HFFc6 (cell line): ENCODE data around the gene CDA. TPM values are rescaled to one million over a fixed set of nuclear protein-coding genes. Genes with fewer than 3 reads are reported as not detected.
"Not testable (repeated sequence)": the region's sequence is repeated elsewhere in the genome, so short reads cannot be mapped to it uniquely, and the experiment has no call there.

Experiments used
- DNase-seq: peaks from one replicate; pipeline ENCODE4 v3.0.0-alpha.2; 2018
- H3K27ac Mint-ChIP-seq: 2 replicates; pipeline ENCODE4 v1.8.0; 2020; ENCODE audit warnings: mild to moderate bottlenecking, mixed read lengths
- H3K27me3 Mint-ChIP-seq: 2 replicates; pipeline ENCODE4 v1.8.0; 2021; ENCODE audit warnings: mild to moderate bottlenecking, moderate library complexity, mixed read lengths; ENCODE audit not compliant: insufficient read depth
- H3K36me3 Mint-ChIP-seq: 2 replicates; pipeline ENCODE4 v1.8.0; 2021; ENCODE audit warnings: low read depth, mixed read lengths
- H3K4me1 Mint-ChIP-seq: 2 replicates; pipeline ENCODE4 v1.8.0; 2020; ENCODE audit warnings: low read depth, mixed read lengths
- H3K4me3 Mint-ChIP-seq: 2 replicates; pipeline ENCODE4 v1.8.0; 2020; ENCODE audit warnings: mild to moderate bottlenecking, moderate library complexity, mixed read lengths
- H3K9me3 Mint-ChIP-seq: 2 replicates; pipeline ENCODE4 v1.8.0; 2020; ENCODE audit warnings: mild to moderate bottlenecking, mixed read lengths
- CTCF ChIP-seq: fragments of 200-600 bp; sonication (generic); IDR thresholded peaks from 2 replicates; pipeline ENCODE4 v1.5.0; 2021; ENCODE audit warnings: antibody characterized with exemption, mild to moderate bottlenecking
- total RNA-seq, 6 experiments: library from RNA; stranded (reverse); fragmentation: NEBNext Ultra II Directional; extraction: Animal tissue kit (Norgen Biotek cat#: 25700); gene quantifications; 2 replicates in 1 of 6; 3 replicates in 5 of 6; pipeline ENCODE4 v1.2.3, GENCODE V29; 2021

Gene CDA
- total RNA-seq, 6 experiments from 2014 or later = 6.7 to 15.4 (median 13.3) TPM

- H3K4me3 Mint-ChIP-seq = peak overlapping the region; percentile 64
These were observed 14.9 kb downstream of the CDA start for GRCh38 chr1:20603504-20604464.

GRCh38 chr1:20604678-20605077 lies 15.8 kb downstream of the CDA start:
- Mint-ChIP-seq H3K4me1 (peaks cover 76% of the 10 kb centered on the region), H3K4me3 (peak overlapping the region; percentile 10; the same call in 1 of the 2 replicates), H3K27ac (peak overlapping the region; percentile 98), H3K36me3 (peaks cover 27% of the 10 kb centered on the region), H3K27me3 (no peaks in the 10 kb centered on the region; the same call in 1 of the 2 replicates), H3K9me3 (no peaks in the 10 kb centered on the region)
- TF ChIP-seq CTCF = no peak
- peak; percentile 22 for DNase-seq

More at GRCh38 chr1:20603504-20604464, 14.9 kb downstream of the CDA start:
- DNase-seq = peak; percentile 98
- Mint-ChIP-seq H3K4me1 (peaks cover 80% of the 10 kb centered on the region), H3K27me3 (peaks cover 2% of the 10 kb centered on the region; the same call in 1 of the 2 replicates), H3K36me3 (peaks cover 27% of the 10 kb centered on the region), H3K27ac (peak overlapping the region; percentile 98), H3K9me3 (no peaks in the 10 kb centered on the region)
- TF ChIP-seq CTCF = no peak

GRCh38 chr1:20606801-20607570 lies 18.1 kb downstream of the CDA start:
- H3K27ac Mint-ChIP-seq, DNase-seq, H3K36me3 Mint-ChIP-seq, H3K9me3 Mint-ChIP-seq, H3K4me3 Mint-ChIP-seq, H3K27me3 Mint-ChIP-seq: not testable (repeated sequence)
- H3K4me1 Mint-ChIP-seq = peaks cover 61% of the 10 kb centered on the region

- H3K4me1 Mint-ChIP-seq = peaks cover 61% of the 10 kb centered on the region
- H3K36me3 Mint-ChIP-seq = peaks cover 13% of the 10 kb centered on the region; the same call in 1 of the 2 replicates
- H3K27me3 Mint-ChIP-seq = no peaks in the 10 kb centered on the region; the same call in 1 of the 2 replicates
- H3K27ac Mint-ChIP-seq = no peak overlapping the region
- no peak for DNase-seq
- no peaks in the 10 kb centered on the region for H3K9me3 Mint-ChIP-seq
- no peak for TF ChIP-seq CTCF
- H3K4me3 Mint-ChIP-seq = no peak overlapping the region
These were observed 20.6 kb downstream of the CDA start for GRCh38 chr1:20609541-20609940.

- H3K9me3 Mint-ChIP-seq = no peaks in the 10 kb centered on the region
- peaks cover 9% of the 10 kb centered on the region; the same call in 1 of the 2 replicates for H3K36me3 Mint-ChIP-seq
- peaks cover 58% of the 10 kb centered on the region for H3K4me1 Mint-ChIP-seq
- TF ChIP-seq CTCF = no peak
- H3K4me3 Mint-ChIP-seq = no peak overlapping the region
- H3K27ac Mint-ChIP-seq = peak overlapping the region; percentile 21; the same call in 1 of the 2 replicates
- H3K27me3 Mint-ChIP-seq = no peaks in the 10 kb centered on the region; the same call in 1 of the 2 replicates
- DNase-seq = no peak
These were observed 22.1 kb downstream of the CDA start for GRCh38 chr1:20610970-20611369.
